IPS DF 4.7 (cell line): Measurements from ENCODE around the gene PDIK1L.

Experiments used
- DNase-seq: peaks from one replicate; pipeline ENCODE4 v3.0.0-alpha.2; 2013; ENCODE audit warnings: low spot score; ENCODE audit errors: extremely low read depth

PDIK1L gene

DNA sequence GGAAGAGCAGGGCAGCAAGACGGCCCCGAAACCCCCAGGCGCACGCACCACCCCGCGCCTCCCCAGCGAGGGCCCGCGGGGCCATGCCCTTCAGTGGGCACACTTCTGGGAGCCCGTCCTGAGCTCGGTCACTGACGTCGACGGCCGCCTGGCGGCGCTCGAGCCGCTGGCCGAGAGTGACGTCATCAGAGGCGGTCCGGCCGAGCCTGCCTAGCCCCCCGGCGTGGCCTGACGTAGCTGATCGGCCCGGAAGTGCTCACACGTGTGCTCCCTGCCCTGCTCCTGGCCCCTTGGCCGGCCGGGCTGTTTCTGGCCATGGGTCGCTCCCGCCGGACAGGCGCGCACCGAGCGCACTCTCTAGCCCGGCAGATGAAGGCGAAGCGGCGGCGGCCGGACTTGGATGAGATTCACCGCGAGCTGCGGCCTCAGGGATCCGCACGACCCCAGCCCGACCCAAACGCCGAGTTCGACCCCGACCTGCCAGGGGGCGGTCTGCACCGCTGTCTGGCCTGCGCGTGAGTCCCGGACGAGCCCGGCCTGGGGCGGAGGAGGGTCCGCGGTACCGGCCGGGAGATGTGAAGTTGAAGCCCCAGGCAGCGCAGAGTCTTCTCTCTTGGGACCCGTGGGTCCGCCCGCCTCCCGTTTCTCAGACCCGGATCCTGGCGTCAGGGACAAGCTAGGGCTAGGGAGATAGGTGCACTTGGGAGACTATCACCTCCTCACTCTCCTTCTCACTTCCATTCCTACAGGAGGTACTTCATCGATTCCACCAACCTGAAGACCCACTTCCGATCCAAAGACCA, 58.2 kb downstream of the PDIK1L start, which contains the start of gene ZNF593:
TSS of gene ZNF593 (plus strand) at position 240 of the 803 bp plus-strand sequence. CDS start at position 316, 76 bp downstream.
- no peak for DNase-seq

DNA sequence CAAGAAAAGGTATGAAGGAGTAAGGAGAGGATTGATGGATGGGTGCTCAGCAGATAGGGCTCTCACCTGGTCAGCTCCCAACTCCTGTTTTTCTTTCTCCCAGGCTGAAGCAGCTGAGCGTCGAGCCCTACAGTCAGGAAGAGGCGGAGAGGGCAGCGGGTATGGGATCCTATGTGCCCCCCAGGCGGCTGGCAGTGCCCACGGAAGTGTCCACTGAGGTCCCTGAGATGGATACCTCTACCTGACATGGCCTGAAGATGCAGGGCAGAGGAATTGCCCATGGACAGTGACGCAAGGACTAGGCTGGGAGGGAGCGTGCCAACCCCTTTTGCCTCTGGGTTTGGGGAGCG, 58.8 kb downstream of the PDIK1L start:
- DNase-seq, result no peak

- no peak for DNase-seq
These were observed 59.8 kb downstream of the PDIK1L start, which contains the start of gene ZNF593OS for GRCh38 chr1:26171084-26172072. TSS of gene ZNF593OS (minus strand) at chr1:26171832. CDS start at chr1:26171661, 171 bp downstream.
